Activated CD8-positive, alpha-beta memory T cell treated with anti-CD3 and anti-CD28 coated beads for 1 hour (primary cell): ENCODE data around the gene TRAK2.
"Not testable (repeated sequence)": the region's sequence is repeated elsewhere in the genome, so short reads cannot be mapped to it uniquely, and the experiment has no call there.

Experiments
- DNase-seq, 2 donors: peaks; one replicate each; pipeline ENCODE4 v3.0.0-alpha.2; 2020; ENCODE audit warnings: low read depth in 1 of 2; ENCODE audit errors: extremely low read depth in 1 of 2

Gene TRAK2

GRCh38 chr2:201451292-201452057, at the start of gene TRAK2, which contains the start of gene STRADB:
Gene TRAK2, minus strand, starts transcription at chr2:201451458. Its CDS starts 30,951 bp downstream, at chr2:201420507.
Gene STRADB, plus strand, starts transcription at chr2:201451740. Its CDS starts 3,101 bp downstream, at chr2:201454841.
- peak; percentile 89 to 91 for DNase-seq

GRCh38 chr2:201500534-201500933, 49.3 kb upstream of the TRAK2 start:
- DNase-seq: no peak

GRCh38 chr2:201496785-201497184, 45.5 kb upstream of the TRAK2 start:
- DNase-seq: no peak

- no peak for DNase-seq
Measured at GRCh38 chr2:201490291-201490690, 39.0 kb upstream of the TRAK2 start.

- no peak for DNase-seq
Measured at GRCh38 chr2:201484805-201485204, 33.5 kb upstream of the TRAK2 start.

GRCh38 chr2:201483758-201484157, 32.5 kb upstream of the TRAK2 start:
- not testable (repeated sequence) for DNase-seq

- DNase-seq: no peak
Measured at GRCh38 chr2:201483342-201483741, 32.1 kb upstream of the TRAK2 start.

GRCh38 chr2:201482543-201482942, 31.3 kb upstream of the TRAK2 start:
- no peak for DNase-seq

GRCh38 chr2:201472411-201472810, 21.2 kb upstream of the TRAK2 start:
- no peak for DNase-seq

GRCh38 chr2:201471732-201472393, 20.6 kb upstream of the TRAK2 start:
- no peak for DNase-seq

- DNase-seq: no peak
Measured at GRCh38 chr2:201470821-201471731, 19.8 kb upstream of the TRAK2 start.

GRCh38 chr2:201467666-201468065, 16.4 kb upstream of the TRAK2 start:
- DNase-seq: no peak

- no peak for DNase-seq
Measured at GRCh38 chr2:201466050-201466675, 14.9 kb upstream of the TRAK2 start.

- no peak for DNase-seq
Measured at GRCh38 chr2:201465524-201465971, 14.3 kb upstream of the TRAK2 start.

- DNase-seq: no peak
Measured at GRCh38 chr2:201464547-201464946, 13.3 kb upstream of the TRAK2 start.

GRCh38 chr2:201460532-201460931, 9.3 kb upstream of the TRAK2 start:
- DNase-seq: no peak

GRCh38 chr2:201458381-201458780, 7.1 kb upstream of the TRAK2 start:
- no peak for DNase-seq

- no peak for DNase-seq
Measured at GRCh38 chr2:201452922-201453643, 1.8 kb upstream of the TRAK2 start.

GRCh38 chr2:201452058-201452921, 1.0 kb upstream of the TRAK2 start:
- DNase-seq: no peak
